Neural cell (in vitro differentiated cells): ENCODE measurements around the gene KCTD19. TPM values are rescaled to one million over a fixed set of nuclear protein-coding genes. Genes with fewer than 3 reads are reported as not detected.

Experiments
- H2AFZ ChIP-seq: fragments of 200-600, 300-800 bp; sonication (generic), shearing (Covaris generic); 2 replicates; pipeline ENCODE4 v1.6.0; 2014; ENCODE audit warnings: low read depth, mild to moderate bottlenecking, antibody characterized with exemption, low read length, moderate library complexity
- H3F3A ChIP-seq: fragments of 200-600 bp; shearing (Covaris generic); 2 replicates; pipeline ENCODE4 v1.6.1; 2016; ENCODE audit warnings: mild to moderate bottlenecking, moderate library complexity, mixed read lengths, antibody characterized with exemption, low read length; ENCODE audit not compliant: insufficient read depth, poor library complexity, severe bottlenecking
- H3K27ac ChIP-seq: fragments of 200-600, 300-800 bp; sonication (generic), shearing (Covaris generic); 2 replicates; pipeline ENCODE4 v1.5.1; 2014; ENCODE audit warnings: mild to moderate bottlenecking, low read length, moderate library complexity
- H3K27me3 ChIP-seq: fragments of 300-800, 200-600 bp; sonication (generic), shearing (Covaris generic); 2 replicates; pipeline ENCODE4 v1.6.0; 2014; ENCODE audit warnings: mild to moderate bottlenecking, low read depth, low read length, moderate library complexity; ENCODE audit not compliant: insufficient read depth
- H3K36me3 ChIP-seq: fragments of 300-800, 200-600 bp; sonication (generic), shearing (Covaris generic); 2 replicates; pipeline ENCODE4 v1.5.1; 2014; ENCODE audit warnings: mild to moderate bottlenecking, antibody characterized with exemption, low read length, moderate library complexity; ENCODE audit not compliant: insufficient read depth
- H3K4me2 ChIP-seq: fragments of 300-800, 200-600 bp; sonication (generic), shearing (Covaris generic); 2 replicates; pipeline ENCODE4 v1.6.0; 2014; ENCODE audit warnings: mild to moderate bottlenecking, low read length
- H3K4me3 ChIP-seq: fragments of 300-800, 200-600 bp; sonication (generic), shearing (Covaris generic); 2 replicates; pipeline ENCODE4 v1.5.1; 2014; ENCODE audit warnings: mild to moderate bottlenecking, low read length, moderate library complexity
- H3K79me2 ChIP-seq: fragments of 200-600 bp; shearing (Covaris generic); replicated peaks from 2 replicates; pipeline ENCODE4 v1.6.0; 2014; ENCODE audit warnings: mild to moderate bottlenecking, low read length, moderate library complexity; ENCODE audit not compliant: insufficient read depth
- H3K9ac ChIP-seq: fragments of 300-800, 200-600 bp; sonication (generic), shearing (Covaris generic); 2 replicates; pipeline ENCODE4 v1.6.1; 2016; ENCODE audit warnings: mild to moderate bottlenecking, low read length, mixed read lengths
- H3K9me2 ChIP-seq: fragments of 200-600 bp; shearing (Covaris generic); 2 replicates; pipeline ENCODE4 v1.6.1; 2016; ENCODE audit warnings: mild to moderate bottlenecking, low read length, mixed read lengths; ENCODE audit not compliant: insufficient read depth
- H3K9me3 ChIP-seq: fragments of 200-600, 300-800 bp; sonication (generic), shearing (Covaris generic); 2 replicates; pipeline ENCODE4 v1.6.1; 2016; ENCODE audit warnings: mild to moderate bottlenecking, mixed run types, low read length, moderate library complexity, mixed read lengths
- H4K20me1 ChIP-seq: fragments of 200-600 bp; shearing (Covaris generic); 2 replicates; pipeline ENCODE4 v1.6.1; 2016; ENCODE audit warnings: mild to moderate bottlenecking, mixed run types; ENCODE audit not compliant: insufficient read depth
- EP300 ChIP-seq: fragments of 450-650 bp; conservative IDR thresholded peaks from 2 replicates; pipeline ENCODE4 v1.6.1; 2014; ENCODE audit warnings: antibody characterized with exemption, mild to moderate bottlenecking, moderate library complexity; ENCODE audit not compliant: poor library complexity, severe bottlenecking
- EZH2 ChIP-seq: fragments of 200-600, 300-800 bp; shearing (Covaris generic), sonication (generic); IDR thresholded peaks from 2 replicates; pipeline ENCODE4 v1.6.1; 2014; ENCODE audit warnings: antibody characterized with exemption, low read length, borderline replicate concordance, mild to moderate bottlenecking; ENCODE audit not compliant: insufficient read depth, poor library complexity, severe bottlenecking
- MXI1 ChIP-seq: fragments of 450-650 bp; conservative IDR thresholded peaks from 2 replicates; pipeline ENCODE4 v1.6.1; 2014; ENCODE audit warnings: antibody characterized with exemption, mild to moderate bottlenecking; ENCODE audit not compliant: poor library complexity, severe bottlenecking
- POLR2AphosphoS5 ChIP-seq: IDR thresholded peaks from 2 replicates; pipeline ENCODE4 v1.6.1; 2012
- RAD21 ChIP-seq: fragments of 450-650 bp; conservative IDR thresholded peaks from 2 replicates; pipeline ENCODE4 v1.6.1; 2014; ENCODE audit warnings: antibody characterized with exemption, mild to moderate bottlenecking, moderate library complexity
- SMC3 ChIP-seq: fragments of 450-650 bp; conservative IDR thresholded peaks from 2 replicates; pipeline ENCODE4 v1.6.1; 2014; ENCODE audit warnings: antibody characterized with exemption, mild to moderate bottlenecking, moderate library complexity; ENCODE audit not compliant: poor library complexity
- TAF1 ChIP-seq: IDR thresholded peaks from 2 replicates; pipeline ENCODE4 v1.6.1; 2012; ENCODE audit warnings: low read depth
- polyA plus RNA-seq: library from polyadenylated mRNA; depleted of rRNA; stranded (reverse); fragments of >200 nt; gene quantifications from 2 replicates; pipeline ENCODE4 v1.2.3, GENCODE V29; 2014
- TF ChIP-seq, protein P1 (sequence below): IDR thresholded peaks from 2 replicates; pipeline ENCODE4 v1.6.1; 2012; ENCODE audit warnings: borderline replicate concordance
- TF ChIP-seq, protein P2 (sequence below): fragments of 450-650 bp; IDR thresholded peaks from 2 replicates; pipeline ENCODE4 v1.5.1; 2014; ENCODE audit warnings: antibody characterized with exemption, mild to moderate bottlenecking, moderate library complexity; ENCODE audit not compliant: poor library complexity, severe bottlenecking

Gene KCTD19
- polyA plus RNA-seq, 1 donor from 2014 or later: 0.45 TPM

DNA sequence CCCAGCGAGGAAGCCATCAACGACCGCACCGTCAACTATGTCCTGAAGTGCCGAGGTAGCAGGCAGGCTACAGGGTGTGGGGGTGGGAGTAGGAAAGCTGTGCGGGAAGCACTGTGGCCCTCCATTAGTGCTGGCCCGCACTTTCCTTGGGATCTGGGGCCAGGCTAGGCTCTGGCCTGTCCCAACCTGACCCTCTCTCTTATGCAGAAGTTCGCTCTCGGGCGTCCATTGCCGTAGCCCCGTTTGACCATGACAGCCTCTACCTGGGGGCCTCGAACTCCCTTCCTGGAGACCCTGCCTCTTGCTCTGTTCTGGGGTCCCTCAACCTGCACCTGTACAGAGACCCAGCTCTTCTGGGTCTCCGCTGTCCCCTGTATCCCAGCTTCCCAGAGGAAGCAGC is 38.6 kb downstream of the KCTD19 start:
- Histone ChIP-seq H3K4me2 (no peak overlapping the region), H3K36me3 (no peaks in the 10 kb centered on the region), H3F3A (no peaks in the 10 kb centered on the region), H3K79me2 (no peaks in the 10 kb centered on the region), H4K20me1 (no peaks in the 10 kb centered on the region), H2AFZ (no peak overlapping the region), H3K9me2 (no peaks in the 10 kb centered on the region), H3K27ac (no peak overlapping the region), H3K9me3 (no peaks in the 10 kb centered on the region), H3K9ac (no peak overlapping the region), H3K27me3 (no peaks in the 10 kb centered on the region), H3K4me3 (no peak overlapping the region)
- TF ChIP-seq, protein P1, sequence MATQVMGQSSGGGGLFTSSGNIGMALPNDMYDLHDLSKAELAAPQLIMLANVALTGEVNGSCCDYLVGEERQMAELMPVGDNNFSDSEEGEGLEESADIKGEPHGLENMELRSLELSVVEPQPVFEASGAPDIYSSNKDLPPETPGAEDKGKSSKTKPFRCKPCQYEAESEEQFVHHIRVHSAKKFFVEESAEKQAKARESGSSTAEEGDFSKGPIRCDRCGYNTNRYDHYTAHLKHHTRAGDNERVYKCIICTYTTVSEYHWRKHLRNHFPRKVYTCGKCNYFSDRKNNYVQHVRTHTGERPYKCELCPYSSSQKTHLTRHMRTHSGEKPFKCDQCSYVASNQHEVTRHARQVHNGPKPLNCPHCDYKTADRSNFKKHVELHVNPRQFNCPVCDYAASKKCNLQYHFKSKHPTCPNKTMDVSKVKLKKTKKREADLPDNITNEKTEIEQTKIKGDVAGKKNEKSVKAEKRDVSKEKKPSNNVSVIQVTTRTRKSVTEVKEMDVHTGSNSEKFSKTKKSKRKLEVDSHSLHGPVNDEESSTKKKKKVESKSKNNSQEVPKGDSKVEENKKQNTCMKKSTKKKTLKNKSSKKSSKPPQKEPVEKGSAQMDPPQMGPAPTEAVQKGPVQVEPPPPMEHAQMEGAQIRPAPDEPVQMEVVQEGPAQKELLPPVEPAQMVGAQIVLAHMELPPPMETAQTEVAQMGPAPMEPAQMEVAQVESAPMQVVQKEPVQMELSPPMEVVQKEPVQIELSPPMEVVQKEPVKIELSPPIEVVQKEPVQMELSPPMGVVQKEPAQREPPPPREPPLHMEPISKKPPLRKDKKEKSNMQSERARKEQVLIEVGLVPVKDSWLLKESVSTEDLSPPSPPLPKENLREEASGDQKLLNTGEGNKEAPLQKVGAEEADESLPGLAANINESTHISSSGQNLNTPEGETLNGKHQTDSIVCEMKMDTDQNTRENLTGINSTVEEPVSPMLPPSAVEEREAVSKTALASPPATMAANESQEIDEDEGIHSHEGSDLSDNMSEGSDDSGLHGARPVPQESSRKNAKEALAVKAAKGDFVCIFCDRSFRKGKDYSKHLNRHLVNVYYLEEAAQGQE: no peak
- TF ChIP-seq EZH2: no peak
- TF ChIP-seq EP300: no peak

DNA sequence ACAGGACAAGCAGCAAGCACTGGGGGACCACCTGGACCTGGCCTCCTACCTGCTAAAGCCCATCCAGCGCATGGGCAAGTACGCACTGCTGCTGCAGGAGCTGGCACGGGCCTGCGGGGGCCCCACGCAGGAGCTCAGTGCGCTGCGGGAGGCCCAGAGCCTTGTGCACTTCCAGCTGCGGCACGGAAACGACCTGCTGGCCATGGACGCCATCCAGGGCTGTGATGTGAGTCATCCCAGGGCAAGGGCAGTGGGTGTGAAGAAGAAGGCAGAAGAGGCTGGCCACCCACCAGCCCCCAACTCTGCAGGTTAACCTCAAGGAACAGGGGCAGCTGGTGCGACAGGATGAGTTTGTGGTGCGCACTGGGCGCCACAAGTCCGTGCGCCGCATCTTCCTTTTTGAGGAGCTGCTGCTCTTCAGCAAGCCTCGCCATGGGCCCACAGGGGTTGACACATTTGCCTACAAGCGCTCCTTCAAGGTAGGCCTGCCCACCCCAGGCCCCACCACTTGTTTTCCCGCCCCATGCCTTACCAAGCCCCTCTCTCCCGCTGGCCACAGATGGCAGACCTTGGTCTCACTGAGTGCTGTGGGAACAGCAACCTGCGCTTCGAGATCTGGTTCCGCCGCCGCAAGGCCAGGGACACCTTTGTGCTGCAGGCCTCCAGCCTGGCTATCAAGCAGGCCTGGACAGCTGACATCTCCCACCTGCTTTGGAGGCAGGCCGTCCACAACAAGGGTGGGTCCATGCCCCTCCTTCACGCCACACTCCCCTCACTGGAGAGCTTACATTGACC is 39.9 kb downstream of the KCTD19 start:
- no peaks in the 10 kb centered on the region for H3F3A ChIP-seq
- H2AFZ ChIP-seq: no peak overlapping the region
- no peaks in the 10 kb centered on the region for H3K9me2 ChIP-seq
- no peak overlapping the region for H3K27ac ChIP-seq
- no peaks in the 10 kb centered on the region for H3K79me2 ChIP-seq
- no peak overlapping the region for H3K4me2 ChIP-seq
- H3K36me3 ChIP-seq: no peaks in the 10 kb centered on the region
- H3K4me3 ChIP-seq: no peak overlapping the region
- H3K9me3 ChIP-seq: no peaks in the 10 kb centered on the region
- no peaks in the 10 kb centered on the region for H4K20me1 ChIP-seq
- H3K27me3 ChIP-seq: no peaks in the 10 kb centered on the region
- TF ChIP-seq, protein P1: no peak
- TF ChIP-seq TAF1: no peak
- TF ChIP-seq SMC3: no peak
- TF ChIP-seq EP300: no peak
- TF ChIP-seq EZH2: no peak
- no peak for TF ChIP-seq POLR2AphosphoS5
- TF ChIP-seq, protein P2, sequence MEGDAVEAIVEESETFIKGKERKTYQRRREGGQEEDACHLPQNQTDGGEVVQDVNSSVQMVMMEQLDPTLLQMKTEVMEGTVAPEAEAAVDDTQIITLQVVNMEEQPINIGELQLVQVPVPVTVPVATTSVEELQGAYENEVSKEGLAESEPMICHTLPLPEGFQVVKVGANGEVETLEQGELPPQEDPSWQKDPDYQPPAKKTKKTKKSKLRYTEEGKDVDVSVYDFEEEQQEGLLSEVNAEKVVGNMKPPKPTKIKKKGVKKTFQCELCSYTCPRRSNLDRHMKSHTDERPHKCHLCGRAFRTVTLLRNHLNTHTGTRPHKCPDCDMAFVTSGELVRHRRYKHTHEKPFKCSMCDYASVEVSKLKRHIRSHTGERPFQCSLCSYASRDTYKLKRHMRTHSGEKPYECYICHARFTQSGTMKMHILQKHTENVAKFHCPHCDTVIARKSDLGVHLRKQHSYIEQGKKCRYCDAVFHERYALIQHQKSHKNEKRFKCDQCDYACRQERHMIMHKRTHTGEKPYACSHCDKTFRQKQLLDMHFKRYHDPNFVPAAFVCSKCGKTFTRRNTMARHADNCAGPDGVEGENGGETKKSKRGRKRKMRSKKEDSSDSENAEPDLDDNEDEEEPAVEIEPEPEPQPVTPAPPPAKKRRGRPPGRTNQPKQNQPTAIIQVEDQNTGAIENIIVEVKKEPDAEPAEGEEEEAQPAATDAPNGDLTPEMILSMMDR: no peak
- TF ChIP-seq RAD21: no peak
- TF ChIP-seq MXI1: no peak
- H3K9ac ChIP-seq: no peak overlapping the region
